CD14-positive monocyte (primary cell): Measurements from ENCODE around the gene GUCY1A1. TPM values are rescaled to one million over a fixed set of nuclear protein-coding genes. Genes with fewer than 3 reads are reported as not detected.

ENCODE experiments used
- DNase-seq, 3 donors: peaks; one replicate each; pipeline ENCODE4 v3.0.0-alpha.2; 2011 to 2022
- H2AFZ ChIP-seq: 2 replicates; pipeline ENCODE4 v1.6.0; 2012; ENCODE audit warnings: mild to moderate bottlenecking, low read depth, low read length, inconsistent platforms; ENCODE audit not compliant: insufficient read depth, poor library complexity, severe bottlenecking
- H3K27ac ChIP-seq, 2 donors: 1 replicate in 1 of 2; 2 replicates in 1 of 2; pipeline ENCODE4 v1.5.1; 2012 to 2013; ENCODE audit warnings: low read length in 2 of 2, control low read depth in 1 of 2, inconsistent platforms in 1 of 2, low read depth in 1 of 2, mild to moderate bottlenecking in 1 of 2
- H3K27me3 ChIP-seq, 2 donors: one replicate each; pipeline versions ENCODE4 v1.6.0 to v1.6.1; 2011 to 2013; ENCODE audit warnings: low read length in 2 of 2; ENCODE audit not compliant: control insufficient read depth in 2 of 2, insufficient read depth in 2 of 2
- H3K36me3 ChIP-seq, 2 donors: replicated peaks in 1 of 2; 1 replicate in 1 of 2; 2 replicates in 1 of 2; pipeline versions ENCODE4 v1.5.1 to v1.6.1; 2012 to 2013; ENCODE audit warnings: low read length in 2 of 2, control low read depth in 1 of 2, inconsistent platforms in 1 of 2, mild to moderate bottlenecking in 1 of 2; ENCODE audit not compliant: insufficient read depth in 2 of 2, control insufficient read depth in 1 of 2
- H3K4me1 ChIP-seq, 2 donors: 1 replicate in 1 of 2; 2 replicates in 1 of 2; pipeline versions ENCODE4 v1.5.1 to v1.6.1; 2012 to 2013; ENCODE audit warnings: low read length in 2 of 2, control low read depth in 1 of 2, inconsistent platforms in 1 of 2, mild to moderate bottlenecking in 1 of 2, moderate library complexity in 1 of 2; ENCODE audit not compliant: insufficient read depth in 2 of 2, control insufficient read depth in 1 of 2
- H3K4me2 ChIP-seq: replicated peaks from 2 replicates; pipeline ENCODE3; 2012; ENCODE audit warnings: low read length, moderate library complexity, mild to moderate bottlenecking; ENCODE audit not compliant: poor library complexity, severe bottlenecking; ENCODE audit errors: extremely low read depth
- H3K4me3 ChIP-seq, 3 experiments: fragments of 200-600 bp in 1 of 3; sonication (generic) in 1 of 3; replicated peaks in 1 of 3; 1 replicate in 2 of 3; 2 replicates in 1 of 3; pipeline ENCODE4 v1.5.1; 2011 to 2013; ENCODE audit warnings: low read length in 3 of 3, mild to moderate bottlenecking in 3 of 3, control low read depth in 2 of 3, low read depth in 2 of 3, inconsistent platforms in 1 of 3, moderate library complexity in 1 of 3
- H3K79me2 ChIP-seq: 2 replicates; pipeline ENCODE4 v1.6.0; 2012; ENCODE audit warnings: mild to moderate bottlenecking, control low read depth, inconsistent platforms, low read length, moderate library complexity; ENCODE audit not compliant: insufficient read depth
- H3K9ac ChIP-seq: 2 replicates; pipeline ENCODE4 v1.6.0; 2017; ENCODE audit warnings: low read length, mild to moderate bottlenecking; ENCODE audit not compliant: insufficient read depth, poor library complexity, severe bottlenecking
- H3K9me3 ChIP-seq, 2 donors: replicated peaks in 1 of 2; 1 replicate in 1 of 2; 2 replicates in 1 of 2; pipeline versions ENCODE4 v1.5.1 to v1.6.1; 2012 to 2013; ENCODE audit warnings: low read length in 2 of 2, control low read depth in 1 of 2; ENCODE audit not compliant: control insufficient read depth in 1 of 2, insufficient read depth in 1 of 2
- H4K20me1 ChIP-seq: 2 replicates; pipeline ENCODE4 v1.6.0; 2012; ENCODE audit warnings: mild to moderate bottlenecking, low read length, control low read depth, moderate library complexity; ENCODE audit not compliant: insufficient read depth
- H3K27ac Mint-ChIP-seq, 7 donors: one replicate each; pipeline ENCODE4 v1.8.0; 2020; ENCODE audit warnings: mild to moderate bottlenecking in 7 of 7, mixed read lengths in 7 of 7, moderate library complexity in 6 of 7, inconsistent platforms in 2 of 7
- H3K27me3 Mint-ChIP-seq, 3 donors: one replicate each; pipeline ENCODE4 v1.8.0; 2021 to 2022; ENCODE audit warnings: low read depth in 3 of 3, mild to moderate bottlenecking in 3 of 3, mixed read lengths in 3 of 3, moderate library complexity in 3 of 3, inconsistent platforms in 1 of 3
- H3K36me3 Mint-ChIP-seq, 2 donors: one replicate each; pipeline ENCODE4 v1.8.0; 2020; ENCODE audit warnings: mixed read lengths in 2 of 2, inconsistent platforms in 1 of 2, mild to moderate bottlenecking in 1 of 2
- H3K4me1 Mint-ChIP-seq: one replicate; pipeline ENCODE4 v1.8.0; 2020; ENCODE audit warnings: mild to moderate bottlenecking, mixed read lengths
- H3K4me3 Mint-ChIP-seq, 2 donors: one replicate each; pipeline ENCODE4 v1.8.0; 2020; ENCODE audit warnings: mild to moderate bottlenecking in 2 of 2, mixed read lengths in 2 of 2, moderate library complexity in 1 of 2
- H3K9me3 Mint-ChIP-seq, 7 donors: one replicate each; pipeline ENCODE4 v1.8.0; 2020 to 2022; ENCODE audit warnings: mixed read lengths in 7 of 7, mild to moderate bottlenecking in 6 of 7, moderate library complexity in 6 of 7, inconsistent platforms in 2 of 7
- CTCF ChIP-seq: fragments of 200-600 bp; IDR thresholded peaks from one replicate; pipeline ENCODE4 v1.8.0; 2022; ENCODE audit warnings: antibody characterized with exemption, mild to moderate bottlenecking
- WGBS: methylation state at CpG from one replicate; pipeline ENCODE4 v1.1.5; 2013; ENCODE audit warnings: missing lambda C conversion rate; ENCODE audit not compliant: insufficient coverage; 5-methylcytosine and 5-hydroxymethylcytosine counted together
- intact Hi-C, 2 donors: fragments of 100-400 bp; cut with micrococcal nuclease; formaldehyde crosslinking; loops; one replicate each; pipeline versions ENCODE4 v1.15.0 to v1.15.1; 2023
- polyA plus RNA-seq, 3 donors: library from polyadenylated mRNA; depleted of rRNA in 1 of 3; unstranded in 2 of 3; stranded (reverse) in 1 of 3; fragments of 300-500 nt in 2 of 3; fragments of >200 nt in 1 of 3; fragmentation: Illumina TruSeq in 2 of 3; gene quantifications; 1 replicate in 2 of 3; 2 replicates in 1 of 3; pipeline ENCODE4 v1.2.3, GENCODE V29; 2012 to 2021

GUCY1A1 gene
- polyA plus RNA-seq, 3 donors: 0.88 to 1.2 (median 0.95) TPM

GRCh38 chr4:155735496-155735895 lies 68.8 kb downstream of the GUCY1A1 start:
- Histone ChIP-seq H3K9ac (no peak overlapping the region), H2AFZ (no peak overlapping the region), H3K4me2 (no peak overlapping the region), H3K36me3 (no peaks in the 10 kb centered on the region), H3K27me3 (no peaks in the 10 kb centered on the region), H3K79me2 (no peaks in the 10 kb centered on the region), H3K4me1 (no peaks in the 10 kb centered on the region), H3K27ac (no peak overlapping the region), H4K20me1 (no peaks in the 10 kb centered on the region), H3K9me3 (no peaks in the 10 kb centered on the region), H3K4me3 (no peak overlapping the region)
- Mint-ChIP-seq H3K4me1 (no peaks in the 10 kb centered on the region), H3K36me3 (no peaks in the 10 kb centered on the region), H3K27me3 (no peaks in the 10 kb centered on the region), H3K4me3 (no peak overlapping the region), H3K27ac (no peak overlapping the region), H3K9me3 (no peaks in the 10 kb centered on the region)
- no peak for DNase-seq
- intact Hi-C loops: no loop called here
- no peak for TF ChIP-seq CTCF

GRCh38 chr4:155738548-155738947 lies 71.9 kb downstream of the GUCY1A1 start:
- Mint-ChIP-seq H3K27ac (no peak overlapping the region), H3K4me1 (no peaks in the 10 kb centered on the region), H3K4me3 (no peak overlapping the region), H3K27me3 (no peaks in the 10 kb centered on the region), H3K9me3 (no peaks in the 10 kb centered on the region), H3K36me3 (no peaks in the 10 kb centered on the region)
- intact Hi-C loops: no loop called here
- no peaks in the 10 kb centered on the region for H3K27me3 ChIP-seq
- no peak overlapping the region for H3K4me2 ChIP-seq
- no peak overlapping the region for H3K4me3 ChIP-seq
- no peak overlapping the region for H3K27ac ChIP-seq
- H3K4me1 ChIP-seq: no peaks in the 10 kb centered on the region
- no peaks in the 10 kb centered on the region for H3K36me3 ChIP-seq
- no peak for DNase-seq
- no peak overlapping the region for H2AFZ ChIP-seq
- TF ChIP-seq CTCF: no peak
- no peaks in the 10 kb centered on the region for H3K79me2 ChIP-seq
- 100% methylated on average over 2 of the region's 2 CpGs for WGBS
- H4K20me1 ChIP-seq: no peaks in the 10 kb centered on the region
- no peaks in the 10 kb centered on the region for H3K9me3 ChIP-seq
- H3K9ac ChIP-seq: no peak overlapping the region
